ENCODE results near the gene TECPR2. TPM values are rescaled to one million over a fixed set of nuclear protein-coding genes. Genes with fewer than 3 reads are reported as not detected.

TECPR2 gene
- total RNA-seq, 1 donor from 2014 or later = 21.4 TPM

- H3K4me3 ChIP-seq = no peak overlapping the region
- H3K27me3 ChIP-seq = no peaks in the 10 kb centered on the region
- H3K27ac ChIP-seq = no peak overlapping the region
- H3K9me3 ChIP-seq = no peaks in the 10 kb centered on the region
- ATAC-seq (no peak), DNase-seq (no peak)
- intact Hi-C loops (cut with DNase I) = no loop called here
- no peaks in the 10 kb centered on the region for H3K36me3 ChIP-seq
- no peak for TF ChIP-seq CTCF (IDR thresholded peaks at IDR 0.05)
- H3K4me1 ChIP-seq = no peaks in the 10 kb centered on the region
Measured at GRCh38 chr14:102371361-102371760, 8.6 kb downstream of the TECPR2 start.

- H3K4me1 ChIP-seq = no peaks in the 10 kb centered on the region
- no peak for TF ChIP-seq CTCF (IDR thresholded peaks at IDR 0.05)
- H3K27me3 ChIP-seq = no peaks in the 10 kb centered on the region
- H3K36me3 ChIP-seq = peaks cover 16% of the 10 kb centered on the region
- intact Hi-C loops (cut with DNase I) = no loop called here
- no peak overlapping the region for H3K4me3 ChIP-seq
- ATAC-seq = no peak
- no peak overlapping the region for H3K27ac ChIP-seq
- no peak for DNase-seq
- H3K9me3 ChIP-seq = no peaks in the 10 kb centered on the region
Measured at GRCh38 chr14:102373110-102373509, 10.4 kb downstream of the TECPR2 start.

- H3K4me3 ChIP-seq = no peak overlapping the region
- peak; percentile 30 for ATAC-seq
- H3K36me3 ChIP-seq = peaks cover 22% of the 10 kb centered on the region
- no peak for DNase-seq
- TF ChIP-seq CTCF (IDR thresholded peaks at IDR 0.05) = no peak
- H3K27me3 ChIP-seq = no peaks in the 10 kb centered on the region
- intact Hi-C loops (cut with DNase I) = no loop called here
- H3K9me3 ChIP-seq = no peaks in the 10 kb centered on the region
- H3K4me1 ChIP-seq = no peaks in the 10 kb centered on the region
- no peak overlapping the region for H3K27ac ChIP-seq
Measured at GRCh38 chr14:102374264-102374663, 11.5 kb downstream of the TECPR2 start.

GRCh38 chr14:102375119-102375518 lies 12.4 kb downstream of the TECPR2 start:
- no peak for DNase-seq
- ATAC-seq = no peak
- TF ChIP-seq CTCF (IDR thresholded peaks at IDR 0.05) = no peak
- H3K4me1 ChIP-seq = no peaks in the 10 kb centered on the region
- H3K36me3 ChIP-seq = peaks cover 23% of the 10 kb centered on the region
- no peaks in the 10 kb centered on the region for H3K9me3 ChIP-seq
- intact Hi-C loops (cut with DNase I) = no loop called here
- no peaks in the 10 kb centered on the region for H3K27me3 ChIP-seq
- H3K27ac ChIP-seq = no peak overlapping the region
- no peak overlapping the region for H3K4me3 ChIP-seq

- no peak for ATAC-seq
- intact Hi-C loops (cut with DNase I) = no loop called here
- Histone ChIP-seq H3K36me3 (peaks cover 38% of the 10 kb centered on the region), H3K4me1 (no peaks in the 10 kb centered on the region), H3K27me3 (no peaks in the 10 kb centered on the region), H3K9me3 (no peaks in the 10 kb centered on the region), H3K27ac (no peak overlapping the region), H3K4me3 (no peak overlapping the region)
- TF ChIP-seq CTCF (IDR thresholded peaks at IDR 0.05) = no peak
- no peak for DNase-seq
Measured at GRCh38 chr14:102377696-102378095, 15.0 kb downstream of the TECPR2 start.

- Histone ChIP-seq H3K9me3 (no peaks in the 10 kb centered on the region), H3K27ac (no peak overlapping the region), H3K27me3 (no peaks in the 10 kb centered on the region), H3K36me3 (peaks cover 38% of the 10 kb centered on the region), H3K4me1 (no peaks in the 10 kb centered on the region), H3K4me3 (no peak overlapping the region)
- TF ChIP-seq CTCF (IDR thresholded peaks at IDR 0.05) = no peak
- DNase-seq (no peak), ATAC-seq (no peak)
- intact Hi-C loops (cut with DNase I) = no loop called here
Measured at GRCh38 chr14:102378830-102379229, 16.1 kb downstream of the TECPR2 start.

All from upper lobe of right lung (tissue), 1 donor.